Measurements from ENCODE around the gene LPAR1.

DNA sequence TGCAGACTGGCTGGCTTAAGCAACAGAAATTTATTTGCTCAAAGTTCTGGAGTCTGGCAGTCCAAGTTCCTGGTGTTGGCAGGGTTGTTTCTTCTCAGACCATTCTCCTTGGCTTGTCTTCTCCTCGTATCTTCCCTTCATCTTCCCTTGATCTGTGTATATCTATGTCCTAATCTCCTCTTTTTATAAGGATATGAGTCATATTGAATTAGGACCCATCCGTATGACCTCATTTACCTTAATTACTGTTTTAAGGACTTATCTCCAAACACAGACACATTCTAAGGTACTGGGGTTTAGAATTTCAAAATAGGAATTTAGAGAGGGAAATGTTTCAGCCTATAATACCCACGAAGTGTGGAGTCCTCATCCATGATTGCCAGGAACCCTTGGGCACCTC, 13.1 kb upstream of the LPAR1 start:
- TF ChIP-seq, protein P1, sequence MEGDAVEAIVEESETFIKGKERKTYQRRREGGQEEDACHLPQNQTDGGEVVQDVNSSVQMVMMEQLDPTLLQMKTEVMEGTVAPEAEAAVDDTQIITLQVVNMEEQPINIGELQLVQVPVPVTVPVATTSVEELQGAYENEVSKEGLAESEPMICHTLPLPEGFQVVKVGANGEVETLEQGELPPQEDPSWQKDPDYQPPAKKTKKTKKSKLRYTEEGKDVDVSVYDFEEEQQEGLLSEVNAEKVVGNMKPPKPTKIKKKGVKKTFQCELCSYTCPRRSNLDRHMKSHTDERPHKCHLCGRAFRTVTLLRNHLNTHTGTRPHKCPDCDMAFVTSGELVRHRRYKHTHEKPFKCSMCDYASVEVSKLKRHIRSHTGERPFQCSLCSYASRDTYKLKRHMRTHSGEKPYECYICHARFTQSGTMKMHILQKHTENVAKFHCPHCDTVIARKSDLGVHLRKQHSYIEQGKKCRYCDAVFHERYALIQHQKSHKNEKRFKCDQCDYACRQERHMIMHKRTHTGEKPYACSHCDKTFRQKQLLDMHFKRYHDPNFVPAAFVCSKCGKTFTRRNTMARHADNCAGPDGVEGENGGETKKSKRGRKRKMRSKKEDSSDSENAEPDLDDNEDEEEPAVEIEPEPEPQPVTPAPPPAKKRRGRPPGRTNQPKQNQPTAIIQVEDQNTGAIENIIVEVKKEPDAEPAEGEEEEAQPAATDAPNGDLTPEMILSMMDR (IDR thresholded peaks at IDR 0.05; ENCODE audit: insufficient read depth, low read length) = no peak
- TF ChIP-seq POLR2AphosphoS5 (IDR thresholded peaks at IDR 0.05; ENCODE audit: low read depth) (no peak), GABPA (IDR thresholded peaks at IDR 0.05; ENCODE audit: low read depth) (no peak), SPI1 (IDR thresholded peaks at IDR 0.05; ENCODE audit: borderline replicate concordance, low read depth) (no peak)
- TF ChIP-seq, protein P2, sequence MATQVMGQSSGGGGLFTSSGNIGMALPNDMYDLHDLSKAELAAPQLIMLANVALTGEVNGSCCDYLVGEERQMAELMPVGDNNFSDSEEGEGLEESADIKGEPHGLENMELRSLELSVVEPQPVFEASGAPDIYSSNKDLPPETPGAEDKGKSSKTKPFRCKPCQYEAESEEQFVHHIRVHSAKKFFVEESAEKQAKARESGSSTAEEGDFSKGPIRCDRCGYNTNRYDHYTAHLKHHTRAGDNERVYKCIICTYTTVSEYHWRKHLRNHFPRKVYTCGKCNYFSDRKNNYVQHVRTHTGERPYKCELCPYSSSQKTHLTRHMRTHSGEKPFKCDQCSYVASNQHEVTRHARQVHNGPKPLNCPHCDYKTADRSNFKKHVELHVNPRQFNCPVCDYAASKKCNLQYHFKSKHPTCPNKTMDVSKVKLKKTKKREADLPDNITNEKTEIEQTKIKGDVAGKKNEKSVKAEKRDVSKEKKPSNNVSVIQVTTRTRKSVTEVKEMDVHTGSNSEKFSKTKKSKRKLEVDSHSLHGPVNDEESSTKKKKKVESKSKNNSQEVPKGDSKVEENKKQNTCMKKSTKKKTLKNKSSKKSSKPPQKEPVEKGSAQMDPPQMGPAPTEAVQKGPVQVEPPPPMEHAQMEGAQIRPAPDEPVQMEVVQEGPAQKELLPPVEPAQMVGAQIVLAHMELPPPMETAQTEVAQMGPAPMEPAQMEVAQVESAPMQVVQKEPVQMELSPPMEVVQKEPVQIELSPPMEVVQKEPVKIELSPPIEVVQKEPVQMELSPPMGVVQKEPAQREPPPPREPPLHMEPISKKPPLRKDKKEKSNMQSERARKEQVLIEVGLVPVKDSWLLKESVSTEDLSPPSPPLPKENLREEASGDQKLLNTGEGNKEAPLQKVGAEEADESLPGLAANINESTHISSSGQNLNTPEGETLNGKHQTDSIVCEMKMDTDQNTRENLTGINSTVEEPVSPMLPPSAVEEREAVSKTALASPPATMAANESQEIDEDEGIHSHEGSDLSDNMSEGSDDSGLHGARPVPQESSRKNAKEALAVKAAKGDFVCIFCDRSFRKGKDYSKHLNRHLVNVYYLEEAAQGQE (IDR thresholded peaks at IDR 0.05; ENCODE audit: insufficient replicate concordance, low read depth) = no peak
